Activated CD8-positive, alpha-beta T cell treated with anti-CD3 and anti-CD28 coated beads for 36 hours (primary cell): ENCODE measurements around the gene PRKCB. TPM values are rescaled to one million over a fixed set of nuclear protein-coding genes. Genes with fewer than 3 reads are reported as not detected.

Experiments used
- ATAC-seq: fragments of 200-7000 bp; cut with Tn5 transposase; one replicate; pipeline ENCODE4 v1.10.0; 2021; ENCODE audit warnings: mild to moderate bottlenecking, moderate library complexity
- CTCF ChIA-PET: fragments of 350-600 bp; sonication (Branson Sonifier 250); formaldehyde crosslinking; loops from one replicate; lab custom pipeline; 2021; ENCODE audit warnings: antibody characterized with exemption; lab: Charles Lee
- POLR2A ChIA-PET: fragments of 350-600 bp; sonication (Branson Sonifier 250); formaldehyde crosslinking; loops from one replicate; lab custom pipeline; 2021; ENCODE audit warnings: antibody characterized with exemption; lab: Charles Lee
- DNase-seq: peaks from one replicate; pipeline ENCODE4 v3.0.0-alpha.2; 2020
- H3K27ac Mint-ChIP-seq: one replicate; pipeline ENCODE4 v1.8.0; 2021; ENCODE audit warnings: mild to moderate bottlenecking, mixed read lengths
- H3K27me3 Mint-ChIP-seq: one replicate; pipeline ENCODE4 v1.8.0; 2021; ENCODE audit warnings: mixed read lengths
- H3K36me3 Mint-ChIP-seq: one replicate; pipeline ENCODE4 v1.8.0; 2021; ENCODE audit warnings: low read depth, mixed read lengths
- H3K4me1 Mint-ChIP-seq: one replicate; pipeline ENCODE4 v1.8.0; 2021; ENCODE audit warnings: low read depth, mixed read lengths
- H3K4me3 Mint-ChIP-seq: one replicate; pipeline ENCODE4 v1.8.0; 2021; ENCODE audit warnings: mild to moderate bottlenecking, moderate library complexity, mixed read lengths
- H3K9me3 Mint-ChIP-seq: one replicate; pipeline ENCODE4 v1.8.0; 2021; ENCODE audit warnings: mixed read lengths
- CTCF ChIP-seq: fragments of 200-600 bp; IDR thresholded peaks from one replicate; pipeline ENCODE4 v1.8.0; 2022; ENCODE audit warnings: antibody characterized with exemption, mild to moderate bottlenecking
- intact Hi-C: fragments of 100-400 bp; cut with micrococcal nuclease; formaldehyde crosslinking; loops from one replicate; pipeline ENCODE4 v1.10.0; 2022
- total RNA-seq, 2 experiments: library from RNA; stranded (reverse); gene quantifications; one replicate each; pipeline ENCODE4 v1.2.3, GENCODE V29; 2021

The PRKCB gene
- total RNA-seq, 2 experiments from 2014 or later = 101 to 105 TPM

GRCh38 chr16:23902748-23903414, 67.1 kb downstream of the PRKCB start:
- Mint-ChIP-seq H3K4me1 (peaks cover 76% of the 10 kb centered on the region), H3K36me3 (peaks cover 14% of the 10 kb centered on the region), H3K4me3 (no peak overlapping the region), H3K9me3 (no peaks in the 10 kb centered on the region), H3K27me3 (no peaks in the 10 kb centered on the region), H3K27ac (no peak overlapping the region)
- intact Hi-C loops = no loop called here
- DNase-seq (no peak), ATAC-seq (no peak)
- POLR2A ChIA-PET = interaction anchor here (0.8 kb wide), 1 partner anchor 26 kb away, joined by 3 read pairs; no protein-coding TSS in a partner anchor
- CTCF ChIA-PET = interaction anchor here (1.1 to 2.1 kb wide), 4 partner anchors 11 to 614 kb away, joined by 3 to 6 read pairs (median 4); no protein-coding TSS in a partner anchor
- no peak for TF ChIP-seq CTCF

- Mint-ChIP-seq H3K27me3 (no peaks in the 10 kb centered on the region), H3K36me3 (peaks cover 10% of the 10 kb centered on the region), H3K4me3 (no peak overlapping the region), H3K27ac (no peak overlapping the region), H3K9me3 (no peaks in the 10 kb centered on the region), H3K4me1 (peaks cover 77% of the 10 kb centered on the region)
- no peak for DNase-seq
- POLR2A ChIA-PET = no interaction called here
- intact Hi-C loops = no loop called here
- no peak for TF ChIP-seq CTCF
- CTCF ChIA-PET = interaction anchor here (1.1 kb wide), 1 partner anchor 13 kb away, joined by 4 read pairs; no protein-coding TSS in a partner anchor
- ATAC-seq = no peak
Observed at GRCh38 chr16:23905027-23905426, 69.2 kb downstream of the PRKCB start.

GRCh38 chr16:23907457-23907902, 71.7 kb downstream of the PRKCB start:
- no peak for DNase-seq
- no peak overlapping the region for H3K4me3 Mint-ChIP-seq
- intact Hi-C loops = no loop called here
- no peaks in the 10 kb centered on the region for H3K27me3 Mint-ChIP-seq
- H3K36me3 Mint-ChIP-seq = peaks cover 15% of the 10 kb centered on the region
- ChIA-PET CTCF (no interaction called here), POLR2A (no interaction called here)
- no peak for TF ChIP-seq CTCF
- no peak for ATAC-seq
- no peaks in the 10 kb centered on the region for H3K9me3 Mint-ChIP-seq
- H3K27ac Mint-ChIP-seq = no peak overlapping the region
- peaks cover 67% of the 10 kb centered on the region for H3K4me1 Mint-ChIP-seq

GRCh38 chr16:23907903-23908302, 72.1 kb downstream of the PRKCB start:
- peaks cover 63% of the 10 kb centered on the region for H3K4me1 Mint-ChIP-seq
- ChIA-PET CTCF (interaction anchor here (1.8 kb wide), 1 partner anchor 102 kb away, joined by 7 read pairs; no protein-coding TSS in a partner anchor), POLR2A (interaction anchor here (0.6 to 0.9 kb wide), 3 partner anchors 35 to 91 kb away, joined by 3 read pairs; no protein-coding TSS in a partner anchor)
- no peak overlapping the region for H3K27ac Mint-ChIP-seq
- TF ChIP-seq CTCF = no peak
- intact Hi-C loops = no loop called here
- DNase-seq (no peak), ATAC-seq (no peak)
- H3K9me3 Mint-ChIP-seq = no peaks in the 10 kb centered on the region
- H3K4me3 Mint-ChIP-seq = no peak overlapping the region
- no peaks in the 10 kb centered on the region for H3K27me3 Mint-ChIP-seq
- H3K36me3 Mint-ChIP-seq = peaks cover 15% of the 10 kb centered on the region

GRCh38 chr16:23908790-23909189, 73.0 kb downstream of the PRKCB start:
- POLR2A ChIA-PET = interaction anchor here (0.8 to 0.9 kb wide), 2 partner anchors 36 to 90 kb away, joined by 3 read pairs; no protein-coding TSS in a partner anchor
- no peak overlapping the region for H3K27ac Mint-ChIP-seq
- no peaks in the 10 kb centered on the region for H3K27me3 Mint-ChIP-seq
- ATAC-seq (no peak), DNase-seq (no peak)
- peaks cover 56% of the 10 kb centered on the region for H3K4me1 Mint-ChIP-seq
- intact Hi-C loops = no loop called here
- no peak for TF ChIP-seq CTCF
- H3K4me3 Mint-ChIP-seq = no peak overlapping the region
- CTCF ChIA-PET = interaction anchor here (1.2 to 1.8 kb wide), 2 partner anchors 66 to 101 kb away, joined by 3 to 7 read pairs; no protein-coding TSS in a partner anchor
- peaks cover 15% of the 10 kb centered on the region for H3K36me3 Mint-ChIP-seq
- H3K9me3 Mint-ChIP-seq = no peaks in the 10 kb centered on the region
